ENCODE results near the gene DNMT3B. TPM values are rescaled to one million over a fixed set of nuclear protein-coding genes. Genes with fewer than 3 reads are reported as not detected.

The DNMT3B gene
- total RNA-seq, 4 donors from 2014 or later: 0.26 to 5.0 (median 1.2) TPM

DNA sequence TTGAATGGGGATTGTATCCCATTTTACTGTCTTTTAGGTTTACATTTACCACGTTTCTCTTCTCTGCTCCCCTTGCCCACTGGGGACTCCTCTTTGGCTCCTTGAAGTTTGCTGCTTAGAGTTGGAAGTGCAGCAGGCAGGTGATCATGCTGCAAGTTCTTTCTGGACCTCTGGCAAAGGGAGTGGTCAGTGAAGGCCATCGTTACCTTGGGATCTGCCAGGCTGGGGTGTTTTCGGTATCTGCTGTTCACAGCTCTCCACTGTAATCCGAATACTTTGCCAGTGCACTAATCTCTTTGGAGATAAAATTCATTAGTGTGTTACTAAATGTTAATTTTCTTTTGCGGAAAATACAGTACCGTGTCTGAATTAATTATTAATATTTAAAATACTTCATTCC, 87.4 kb downstream of the DNMT3B start:
- no peaks in the 10 kb centered on the region for H3K36me3 ChIP-seq
- no peaks in the 10 kb centered on the region for H3K4me1 ChIP-seq
- DNase-seq: no peak
- TF ChIP-seq, protein P1, sequence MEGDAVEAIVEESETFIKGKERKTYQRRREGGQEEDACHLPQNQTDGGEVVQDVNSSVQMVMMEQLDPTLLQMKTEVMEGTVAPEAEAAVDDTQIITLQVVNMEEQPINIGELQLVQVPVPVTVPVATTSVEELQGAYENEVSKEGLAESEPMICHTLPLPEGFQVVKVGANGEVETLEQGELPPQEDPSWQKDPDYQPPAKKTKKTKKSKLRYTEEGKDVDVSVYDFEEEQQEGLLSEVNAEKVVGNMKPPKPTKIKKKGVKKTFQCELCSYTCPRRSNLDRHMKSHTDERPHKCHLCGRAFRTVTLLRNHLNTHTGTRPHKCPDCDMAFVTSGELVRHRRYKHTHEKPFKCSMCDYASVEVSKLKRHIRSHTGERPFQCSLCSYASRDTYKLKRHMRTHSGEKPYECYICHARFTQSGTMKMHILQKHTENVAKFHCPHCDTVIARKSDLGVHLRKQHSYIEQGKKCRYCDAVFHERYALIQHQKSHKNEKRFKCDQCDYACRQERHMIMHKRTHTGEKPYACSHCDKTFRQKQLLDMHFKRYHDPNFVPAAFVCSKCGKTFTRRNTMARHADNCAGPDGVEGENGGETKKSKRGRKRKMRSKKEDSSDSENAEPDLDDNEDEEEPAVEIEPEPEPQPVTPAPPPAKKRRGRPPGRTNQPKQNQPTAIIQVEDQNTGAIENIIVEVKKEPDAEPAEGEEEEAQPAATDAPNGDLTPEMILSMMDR (IDR thresholded peaks at IDR 0.05): no peak
- TF ChIP-seq POLR2A (IDR thresholded peaks at IDR 0.05): no peak
- H3K9me3 ChIP-seq: no peaks in the 10 kb centered on the region
- no peaks in the 10 kb centered on the region for H3K27me3 ChIP-seq
- intact Hi-C loops (cut with DNase I; ENCODE audit: low total_unique reads): no loop called here
- no peak overlapping the region for H3K4me3 ChIP-seq
- no peak overlapping the region for H3K27ac ChIP-seq

DNA sequence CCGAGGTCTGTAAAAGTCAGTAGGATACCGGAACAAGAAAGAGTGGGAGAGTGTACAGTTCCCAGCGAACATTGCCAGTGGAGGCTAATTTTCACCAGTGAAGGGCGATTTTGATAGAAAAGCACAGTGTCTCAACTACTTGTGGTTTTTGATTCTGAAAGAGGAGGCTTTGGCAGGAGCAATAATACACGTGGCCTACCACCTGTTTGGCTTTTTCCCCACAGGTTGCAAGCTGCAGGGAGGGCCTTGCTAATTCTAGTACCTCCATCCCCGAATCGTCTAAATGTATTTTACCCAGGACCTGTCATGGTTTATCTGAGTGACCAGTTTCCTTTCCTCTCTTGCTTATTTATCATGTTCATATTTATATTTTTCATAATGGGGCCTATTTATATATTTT, 93.2 kb downstream of the DNMT3B start:
- H3K27me3 ChIP-seq: no peaks in the 10 kb centered on the region
- H3K4me3 ChIP-seq: no peak overlapping the region
- H3K36me3 ChIP-seq: no peaks in the 10 kb centered on the region
- no peak overlapping the region for H3K27ac ChIP-seq
- no peak for DNase-seq
- intact Hi-C loops (cut with DNase I; ENCODE audit: low total_unique reads): no loop called here
- no peak for TF ChIP-seq POLR2A (IDR thresholded peaks at IDR 0.05)
- TF ChIP-seq, protein P1 (IDR thresholded peaks at IDR 0.05): no peak
- H3K4me1 ChIP-seq: no peaks in the 10 kb centered on the region
- H3K9me3 ChIP-seq: no peaks in the 10 kb centered on the region

DNA sequence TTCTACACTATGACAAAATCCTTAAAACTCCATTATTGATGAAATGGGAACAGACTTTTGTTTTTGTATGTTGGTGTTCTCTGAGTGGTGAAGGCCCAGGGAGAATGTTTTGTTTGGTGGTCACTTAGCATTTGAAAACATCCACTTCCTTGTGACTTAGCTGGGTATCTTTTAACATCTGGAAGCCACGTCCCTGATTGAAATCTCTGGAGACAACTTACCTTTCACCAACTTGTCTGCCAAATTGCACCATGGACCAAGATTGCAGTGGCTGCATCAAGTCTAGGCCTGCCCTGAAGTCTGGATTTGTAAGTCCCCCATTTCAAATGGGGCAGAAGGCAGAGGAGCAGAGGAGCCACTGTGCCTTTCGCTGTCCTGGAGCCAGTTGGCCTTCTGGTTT, 96.0 kb downstream of the DNMT3B start:
- intact Hi-C loops (cut with DNase I; ENCODE audit: low total_unique reads): no loop called here
- Histone ChIP-seq H3K4me1 (no peaks in the 10 kb centered on the region), H3K9me3 (no peaks in the 10 kb centered on the region), H3K4me3 (no peak overlapping the region), H3K27me3 (no peaks in the 10 kb centered on the region), H3K36me3 (no peaks in the 10 kb centered on the region), H3K27ac (no peak overlapping the region)
- DNase-seq: no peak
- no peak for TF ChIP-seq POLR2A (IDR thresholded peaks at IDR 0.05)
- TF ChIP-seq, protein P1 (IDR thresholded peaks at IDR 0.05): no peak

Other genes with a start within 250 kb of the DNMT3B start
- gene NOL4L, start 177.1 kb upstream of the DNMT3B start, total RNA-seq: 10 to 100 TPM in 2 of 4 donors, 1 to 10 TPM in 2; 6.2 to 31.1 (median 9.6) TPM
- gene C20orf203, start 88.4 kb upstream of the DNMT3B start, total RNA-seq: 1 to 10 TPM in 1 of 4 donors, under 1 TPM in 1, not detected in 2; 0.07 to 2.0 TPM
- 10 to 100 TPM; 11.3 to 31.6 (median 25.4) TPM for gene COMMD7, start 18.9 kb upstream of the DNMT3B start, total RNA-seq
- gene MAPRE1, start 57.6 kb downstream of the DNMT3B start, total RNA-seq: 100 to 1,000 TPM in 2 of 4 donors, 10 to 100 TPM in 2; 44.8 to 112 (median 101) TPM
- gene EFCAB8, start 96.5 kb downstream of the DNMT3B start, total RNA-seq: 1 to 10 TPM in 2 of 4 donors, not detected in 2; 1.4 to 1.5 TPM
- not detected for gene SUN5, start 242.0 kb downstream of the DNMT3B start, total RNA-seq
- not detected for gene BPIFB2, start 245.3 kb downstream of the DNMT3B start, total RNA-seq

Measured in uterus (tissue), 4 donors.